HUES6 (cell line): Measurements from ENCODE around the gene KRTAP5-1.
"Not testable (repeated sequence)": the region's sequence is repeated elsewhere in the genome, so short reads cannot be mapped to it uniquely, and the experiment has no call there.

Experiments
- H3K27ac ChIP-seq: 2 replicates; pipeline ENCODE4 v1.7.0; 2013; ENCODE audit warnings: low read depth, mild to moderate bottlenecking, low read length, inconsistent platforms
- H3K27me3 ChIP-seq: 2 replicates; pipeline ENCODE4 v1.6.1; 2013; ENCODE audit warnings: low read length; ENCODE audit not compliant: control insufficient read depth, insufficient read depth
- H3K36me3 ChIP-seq: 2 replicates; pipeline ENCODE4 v1.6.1; 2013; ENCODE audit warnings: low read length; ENCODE audit not compliant: control insufficient read depth, insufficient read depth
- H3K4me1 ChIP-seq: 2 replicates; pipeline ENCODE4 v1.6.1; 2013; ENCODE audit warnings: low read length; ENCODE audit not compliant: control insufficient read depth, insufficient read depth
- H3K4me3 ChIP-seq: 2 replicates; pipeline ENCODE4 v1.5.1; 2013; ENCODE audit warnings: low read depth, low read length
- H3K9ac ChIP-seq: one replicate; pipeline ENCODE4 v1.6.1; 2013; ENCODE audit warnings: mild to moderate bottlenecking, low read length
- H3K9me3 ChIP-seq: 2 replicates; pipeline ENCODE4 v1.6.1; 2013; ENCODE audit warnings: low read depth, low read length; ENCODE audit not compliant: control insufficient read depth, insufficient read depth

Gene KRTAP5-1

GRCh38 chr11:1622086-1622485 is 37.0 kb upstream of the KRTAP5-1 start, which contains the start of gene KRTAP5-4:
TSS of gene KRTAP5-4 (minus strand) at chr11:1622138. CDS start at chr11:1622093, 45 bp downstream.
- no peak within 1 kb of the TSS for H3K4me3 ChIP-seq
- H3K9ac ChIP-seq, result no peak within 1 kb of the TSS
- peaks cover 4% of the 10 kb centered on the region; the same call in 1 of the 2 replicates for H3K9me3 ChIP-seq
- no peaks in the 10 kb centered on the region for H3K4me1 ChIP-seq
- peaks cover 10% of the 10 kb centered on the region for H3K27me3 ChIP-seq
- H3K36me3 ChIP-seq, result no peaks in the 10 kb centered on the region
- no peak within 1 kb of the TSS for H3K27ac ChIP-seq

- Histone ChIP-seq H3K36me3 (no peaks in the 10 kb centered on the region), H3K27me3 (peaks cover 11% of the 10 kb centered on the region; the same call in 1 of the 2 replicates), H3K9me3 (peaks cover 6% of the 10 kb centered on the region; the same call in 1 of the 2 replicates), H3K4me1 (no peaks in the 10 kb centered on the region), H3K9ac (no peak overlapping the region), H3K4me3 (no peak overlapping the region), H3K27ac (no peak overlapping the region)
Measured at GRCh38 chr11:1619449-1619848, 34.4 kb upstream of the KRTAP5-1 start.

GRCh38 chr11:1618231-1618630 is 33.1 kb upstream of the KRTAP5-1 start:
- Histone ChIP-seq H3K27ac (no peak overlapping the region), H3K36me3 (no peaks in the 10 kb centered on the region), H3K4me3 (no peak overlapping the region), H3K4me1 (no peaks in the 10 kb centered on the region), H3K9me3 (peaks cover 6% of the 10 kb centered on the region; the same call in 1 of the 2 replicates), H3K9ac (no peak overlapping the region), H3K27me3 (peaks cover 11% of the 10 kb centered on the region; the same call in 1 of the 2 replicates)

- H3K4me3 ChIP-seq, result no peak within 1 kb of the TSS
- no peak within 1 kb of the TSS for H3K27ac ChIP-seq
- peaks cover 8% of the 10 kb centered on the region for H3K9me3 ChIP-seq
- peaks cover 19% of the 10 kb centered on the region for H3K27me3 ChIP-seq
- H3K4me1 ChIP-seq, result peaks cover 10% of the 10 kb centered on the region; the same call in 1 of the 2 replicates
- no peak within 1 kb of the TSS for H3K9ac ChIP-seq
- H3K36me3 ChIP-seq, result no peaks in the 10 kb centered on the region
Measured at GRCh38 chr11:1608363-1608762, 23.3 kb upstream of the KRTAP5-1 start, which contains the start of gene KRTAP5-3. TSS of gene KRTAP5-3 (minus strand) at chr11:1608463. CDS start at chr11:1608385, 78 bp downstream.

DNA sequence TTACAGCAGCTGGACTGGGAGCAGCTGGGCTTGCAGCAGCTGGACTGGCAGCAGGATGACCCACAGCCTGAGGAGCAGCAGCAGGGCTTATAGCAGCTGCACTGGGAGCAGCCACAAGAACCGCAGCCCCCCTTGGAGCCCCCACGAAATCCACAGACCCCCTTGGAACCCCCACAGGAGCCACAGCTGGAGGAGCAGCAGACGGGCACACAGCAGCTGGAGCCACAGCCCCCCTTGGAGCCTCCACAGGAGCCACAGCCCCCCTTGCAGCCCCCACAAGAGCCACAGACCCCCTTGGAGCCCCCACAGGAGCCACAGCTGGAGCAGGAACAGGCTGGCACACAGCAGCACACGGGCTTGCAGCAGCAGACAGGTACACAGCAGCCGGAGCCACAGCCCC is 22.8 kb upstream of the KRTAP5-1 start:
- H3K27me3 ChIP-seq, result peaks cover 19% of the 10 kb centered on the region
- H3K4me3 ChIP-seq, result not testable (repeated sequence)

DNA sequence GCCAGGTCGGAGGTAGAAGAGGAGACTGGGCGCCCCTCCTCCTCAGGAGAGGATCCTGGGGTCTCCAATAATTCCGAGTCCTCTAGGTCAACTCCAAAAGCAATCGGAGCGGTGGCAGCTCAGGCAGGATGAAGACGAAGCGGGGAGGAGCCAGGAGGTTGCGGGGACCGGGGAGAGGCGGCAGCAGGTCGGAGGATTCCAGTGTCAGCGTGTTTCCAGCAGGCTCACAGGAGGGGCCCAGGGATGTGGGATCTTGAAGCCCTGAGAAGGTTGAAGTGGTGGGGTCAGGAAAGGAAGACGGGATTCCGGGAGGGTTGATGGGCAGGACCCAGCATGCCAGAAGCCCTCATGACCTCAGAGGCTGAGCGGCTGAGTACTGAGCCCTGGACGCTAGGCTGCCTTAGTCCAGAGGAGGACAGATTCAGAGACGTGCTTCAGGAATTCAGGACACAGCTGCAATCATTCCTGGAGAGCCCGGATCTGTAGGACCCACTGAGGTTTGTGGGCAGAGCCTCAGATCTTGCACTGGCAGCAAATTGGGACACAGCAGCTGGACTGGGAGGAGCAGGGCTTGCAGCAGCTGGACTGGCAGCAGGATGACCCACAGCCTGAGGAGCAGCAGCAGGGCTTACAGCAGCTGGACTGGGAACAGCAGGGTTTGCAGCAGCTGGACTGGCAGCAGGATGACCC is 22.2 kb upstream of the KRTAP5-1 start:
- H3K36me3 ChIP-seq, H3K27ac ChIP-seq, H3K4me1 ChIP-seq, H3K9ac ChIP-seq, H3K4me3 ChIP-seq, H3K9me3 ChIP-seq: not testable (repeated sequence)
- peaks cover 19% of the 10 kb centered on the region for H3K27me3 ChIP-seq

More for the DNA sequence above, 22.8 kb upstream of the KRTAP5-1 start:
- H3K36me3 ChIP-seq, H3K4me1 ChIP-seq, H3K9me3 ChIP-seq, H3K9ac ChIP-seq, H3K27ac ChIP-seq: not testable (repeated sequence)

GRCh38 chr11:1605923-1606322 is 20.8 kb upstream of the KRTAP5-1 start:
- H3K27ac ChIP-seq, H3K36me3 ChIP-seq, H3K4me1 ChIP-seq, H3K9ac ChIP-seq, H3K4me3 ChIP-seq: not testable (repeated sequence)
- Histone ChIP-seq H3K27me3 (peaks cover 19% of the 10 kb centered on the region), H3K9me3 (peaks cover 12% of the 10 kb centered on the region)

GRCh38 chr11:1604711-1605110 is 19.6 kb upstream of the KRTAP5-1 start:
- no peak overlapping the region for H3K9ac ChIP-seq
- peaks cover 6% of the 10 kb centered on the region; the same call in 1 of the 2 replicates for H3K9me3 ChIP-seq
- no peaks in the 10 kb centered on the region for H3K36me3 ChIP-seq
- H3K27me3 ChIP-seq, result peaks cover 19% of the 10 kb centered on the region
- no peak overlapping the region for H3K4me3 ChIP-seq
- H3K27ac ChIP-seq, result no peak overlapping the region
- H3K4me1 ChIP-seq, result peaks cover 10% of the 10 kb centered on the region; the same call in 1 of the 2 replicates

GRCh38 chr11:1604181-1604580 is 19.1 kb upstream of the KRTAP5-1 start:
- Histone ChIP-seq H3K4me1 (peaks cover 10% of the 10 kb centered on the region; the same call in 1 of the 2 replicates), H3K36me3 (no peaks in the 10 kb centered on the region), H3K9ac (no peak overlapping the region), H3K27me3 (peaks cover 19% of the 10 kb centered on the region), H3K4me3 (no peak overlapping the region), H3K27ac (no peak overlapping the region), H3K9me3 (peaks cover 5% of the 10 kb centered on the region; the same call in 1 of the 2 replicates)

DNA sequence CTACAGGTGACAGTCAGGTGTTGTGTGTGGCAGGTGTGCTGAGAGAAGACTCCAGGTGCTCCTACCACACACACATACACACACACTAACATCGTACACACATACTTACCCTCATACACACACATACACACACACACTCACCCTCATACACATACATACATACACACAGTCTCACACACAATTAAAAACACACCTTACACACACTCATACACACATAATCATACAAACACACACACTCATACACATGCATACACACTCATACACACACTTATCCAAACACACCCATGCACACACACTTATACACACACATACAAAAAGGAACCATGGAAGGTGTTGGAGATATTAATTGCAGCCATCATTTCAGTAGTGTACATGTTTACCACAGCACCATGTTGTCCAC is 18.5 kb upstream of the KRTAP5-1 start:
- no peak overlapping the region for H3K27ac ChIP-seq

GRCh38 chr11:1601663-1602062 is 16.6 kb upstream of the KRTAP5-1 start:
- H3K36me3 ChIP-seq, H3K4me3 ChIP-seq, H3K9me3 ChIP-seq, H3K9ac ChIP-seq, H3K27ac ChIP-seq: not testable (repeated sequence)
- peaks cover 13% of the 10 kb centered on the region for H3K27me3 ChIP-seq
- H3K4me1 ChIP-seq, result peaks cover 12% of the 10 kb centered on the region

More for the DNA sequence above, 18.5 kb upstream of the KRTAP5-1 start:
- H3K4me3 ChIP-seq, result no peak overlapping the region
- no peak overlapping the region for H3K9ac ChIP-seq
- H3K4me1 ChIP-seq, result peaks cover 10% of the 10 kb centered on the region; the same call in 1 of the 2 replicates
- peaks cover 5% of the 10 kb centered on the region; the same call in 1 of the 2 replicates for H3K9me3 ChIP-seq
- peaks cover 19% of the 10 kb centered on the region for H3K27me3 ChIP-seq
- no peaks in the 10 kb centered on the region for H3K36me3 ChIP-seq
